Stimulated activated CD4-positive, alpha-beta T cell treated with anti-CD3 and anti-CD28 coated beads, TNF-alpha, amount 100 ng/mL, for 48 hours (primary cell): ENCODE data around the gene CLEC4C.

ENCODE experiments used
- DNase-seq, 3 donors: peaks; one replicate each; pipeline ENCODE4 v3.0.0-alpha.2; 2020; ENCODE audit warnings: low read depth in 3 of 3

Gene CLEC4C

DNA sequence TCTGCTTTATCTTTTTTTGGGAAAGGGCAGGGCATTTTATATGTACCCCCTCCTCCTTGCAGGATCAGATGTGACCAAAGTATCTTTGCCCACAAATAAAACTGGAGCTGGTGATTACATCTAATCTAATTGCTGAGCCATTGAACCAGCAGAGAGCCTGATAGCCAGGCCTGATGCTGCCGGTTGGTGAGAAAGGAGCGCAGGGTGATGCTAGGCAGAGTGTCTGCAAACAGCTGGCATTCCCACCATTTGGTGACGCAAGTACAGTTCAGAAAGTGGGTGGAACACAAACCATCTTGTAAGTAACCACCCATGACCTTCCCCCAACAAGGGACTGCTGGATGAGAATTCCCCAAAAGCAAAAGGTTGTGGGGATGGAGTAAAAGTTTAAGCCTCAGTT is 23.2 kb downstream of the CLEC4C start:
- no peak for DNase-seq

DNA sequence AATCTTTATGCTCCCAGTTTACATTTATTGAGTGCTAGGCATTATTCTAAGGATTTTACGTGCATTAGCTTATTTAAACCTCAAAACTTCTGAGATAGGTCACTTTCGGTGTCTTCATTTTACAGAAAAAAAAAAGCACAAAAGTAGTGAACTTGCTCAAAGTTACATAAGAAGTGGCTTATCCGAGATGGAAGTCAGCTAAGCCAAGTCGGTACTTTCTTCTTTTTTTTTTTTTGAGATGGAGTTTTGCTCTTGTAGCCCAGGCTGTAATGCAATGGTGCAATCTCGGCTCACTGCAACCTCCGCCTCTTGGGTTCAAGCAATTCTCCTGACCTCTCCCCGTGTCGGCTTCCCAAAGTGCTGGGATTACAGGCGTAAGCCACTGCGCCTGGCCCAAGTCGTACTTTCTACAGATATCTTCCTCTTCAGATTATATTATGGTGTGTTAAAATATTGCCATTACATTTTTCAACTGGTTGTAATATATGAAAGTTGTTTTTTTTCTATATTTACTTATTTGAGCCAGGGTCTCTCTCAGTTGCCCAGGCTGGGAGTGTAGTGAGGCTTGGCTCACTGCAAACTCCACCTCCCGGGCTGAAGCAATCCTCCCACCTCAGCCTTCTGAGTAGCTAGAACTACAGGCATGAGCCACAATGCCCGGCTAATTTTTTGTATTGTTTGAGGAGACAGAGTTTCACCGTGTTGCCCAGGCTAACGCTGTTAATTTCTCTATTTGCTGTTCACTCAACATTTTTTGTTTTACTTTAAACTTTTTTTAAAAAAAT is 27.0 kb downstream of the CLEC4C start:
- DNase-seq = no peak

GRCh38 chr12:7716381-7716780 is 30.8 kb downstream of the CLEC4C start:
- DNase-seq = no peak

DNA sequence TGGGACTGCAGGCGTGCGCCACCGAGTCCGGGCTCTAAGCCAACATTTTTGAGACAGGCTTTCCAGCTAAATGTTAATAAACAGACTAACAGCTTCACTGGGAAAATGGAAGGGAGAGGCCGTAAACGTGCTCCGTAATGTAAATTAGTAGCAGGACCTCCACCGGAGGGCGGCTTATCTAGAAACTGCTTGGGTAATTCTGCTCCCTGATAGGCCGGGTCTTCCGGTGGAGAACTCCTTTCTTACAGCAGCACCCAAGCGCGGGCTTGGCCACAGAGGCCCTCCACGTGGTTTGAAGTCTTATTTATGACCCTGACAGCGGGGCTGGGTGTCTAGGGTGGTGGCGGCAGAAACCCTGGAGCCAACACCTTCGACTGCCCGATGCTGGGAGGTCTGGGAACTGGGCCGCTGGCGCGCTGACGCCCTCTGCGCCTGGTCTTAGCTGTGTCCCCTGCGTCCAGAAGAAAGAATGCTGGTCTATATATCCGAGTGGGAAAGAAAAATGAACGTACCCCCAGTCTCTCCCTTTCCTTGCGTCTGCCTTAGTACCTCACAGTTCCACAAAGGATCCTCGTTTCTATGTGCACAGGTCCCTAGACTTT is 34.2 kb downstream of the CLEC4C start:
- DNase-seq = no peak

DNA sequence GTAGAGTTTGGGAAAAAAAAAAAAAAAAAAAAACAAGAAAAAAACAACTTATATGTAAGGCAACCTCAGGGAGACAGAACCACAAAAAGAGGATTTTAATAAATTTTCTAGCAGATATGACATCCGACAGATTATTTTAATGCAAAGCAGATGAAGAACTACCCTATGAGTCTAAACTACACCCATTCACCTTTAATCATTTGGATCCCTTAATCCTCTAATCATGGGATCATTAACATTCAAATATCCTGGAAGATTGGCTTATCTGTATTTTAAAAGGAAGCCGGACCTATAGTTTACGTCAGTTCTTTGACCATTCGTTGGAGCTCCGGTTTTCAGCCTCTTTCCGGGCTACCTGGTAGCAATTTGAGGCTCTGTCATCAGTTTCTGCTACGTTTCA is 36.0 kb downstream of the CLEC4C start, which contains the start of gene DPPA3:
DPPA3 (plus strand) TSS at position 301 of the 400 bp plus-strand sequence. CDS start 138 bp downstream, outside the sequence.
- DNase-seq = no peak

- no peak for DNase-seq
These were observed 37.1 kb downstream of the CLEC4C start for GRCh38 chr12:7709969-7710675.

- DNase-seq = no peak
These were observed 41.3 kb downstream of the CLEC4C start for GRCh38 chr12:7705846-7706245.

DNA sequence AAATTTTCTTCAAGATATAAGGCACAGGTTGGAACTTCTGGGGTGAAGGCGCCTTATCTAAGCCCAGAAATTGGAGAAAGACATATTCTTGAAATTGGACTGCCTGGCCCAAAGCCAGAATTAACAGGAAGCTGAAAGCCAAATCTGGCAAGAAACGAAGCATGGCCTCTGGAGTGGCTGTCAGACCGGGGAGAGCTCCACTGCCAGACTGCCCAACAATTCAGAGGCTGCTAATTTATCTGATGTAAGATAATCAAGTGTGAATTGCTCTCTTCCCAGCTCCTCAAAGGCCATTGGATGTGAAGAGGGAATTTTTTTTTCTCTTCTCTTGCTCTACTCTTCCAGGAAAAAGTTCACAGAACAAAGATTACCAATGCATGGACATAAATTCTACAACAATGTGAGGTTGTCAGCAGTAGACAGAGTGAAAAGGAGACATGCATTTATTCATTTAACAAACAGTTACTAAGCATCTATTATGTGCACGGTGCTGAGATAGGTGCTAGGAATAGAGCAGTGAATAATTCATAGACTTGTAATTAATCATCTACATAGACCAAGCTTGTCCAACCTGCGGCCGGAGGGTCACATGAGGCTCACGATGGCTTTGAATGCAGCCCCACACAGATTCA is 51.5 kb downstream of the CLEC4C start, which contains the start of gene GDF3:
GDF3 (minus strand) TSS at position 210 of the 632 bp plus-strand sequence; CDS start at position 163, 47 bp downstream.
- no peak for DNase-seq

DNA sequence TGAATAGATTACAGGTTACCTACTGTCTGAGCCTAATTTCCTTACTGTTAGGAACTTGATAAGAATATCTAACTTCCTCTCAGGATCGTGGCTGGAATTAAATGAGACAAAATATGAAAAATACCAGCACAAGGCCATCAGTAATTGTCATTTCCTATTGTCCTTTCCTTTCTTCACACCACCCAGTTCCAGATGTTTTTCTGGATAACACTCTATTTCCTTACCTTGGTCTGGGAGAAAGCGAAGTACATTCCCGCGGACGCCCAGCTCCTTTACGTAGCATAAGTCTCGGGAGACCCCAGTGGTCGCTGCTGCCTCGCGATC is 52.0 kb downstream of the CLEC4C start:
- no peak for DNase-seq

- DNase-seq = no peak
These were observed 52.5 kb downstream of the CLEC4C start for GRCh38 chr12:7694556-7695236.

DNA sequence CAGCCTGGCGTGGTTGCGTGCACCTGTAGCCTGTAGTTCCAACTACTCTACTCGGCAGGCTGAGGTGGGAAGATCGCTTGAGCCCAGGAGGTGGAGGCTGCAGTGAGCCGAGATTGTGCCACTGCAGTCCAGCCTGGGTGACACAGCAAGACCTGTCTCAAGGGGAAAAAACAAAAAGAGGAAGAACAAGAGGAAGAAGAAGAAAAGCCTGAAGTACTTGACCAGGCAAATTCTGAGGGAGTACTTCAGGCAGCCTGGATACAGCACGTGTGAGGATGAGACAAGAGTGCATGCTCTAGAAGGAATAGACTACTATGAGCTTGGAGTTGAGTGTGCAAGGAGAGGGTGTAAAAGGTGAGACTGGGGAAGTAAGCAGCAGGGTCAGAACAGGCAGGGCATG is 53.4 kb downstream of the CLEC4C start:
- no peak for DNase-seq

DNA sequence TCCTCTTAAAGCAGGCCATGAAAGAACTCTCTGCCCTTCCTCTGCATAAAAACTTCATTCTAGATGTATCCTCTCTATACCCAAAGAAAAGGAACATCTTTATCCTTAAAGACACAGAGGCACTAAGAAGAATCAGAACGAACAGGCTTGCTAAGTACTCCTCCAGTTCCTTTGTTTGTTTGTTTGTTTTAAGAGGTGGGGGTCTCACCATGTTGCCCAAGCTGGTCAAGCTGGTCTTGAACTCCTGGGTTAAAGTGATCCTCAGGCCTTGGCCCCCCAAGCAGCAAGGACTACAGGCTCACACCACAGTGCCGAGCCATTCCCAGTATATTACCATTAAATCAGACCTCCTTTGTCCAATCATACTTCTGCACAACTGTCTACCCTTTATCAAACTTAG is 65.6 kb downstream of the CLEC4C start:
- no peak for DNase-seq
